Gastroesophageal sphincter (tissue), 4 donors: ENCODE measurements around the gene CDH13. TPM values are rescaled to one million over a fixed set of nuclear protein-coding genes. Genes with fewer than 3 reads are reported as not detected.
A peak's percentile ranks its signal among the peaks of the same experiment; 100 is the strongest.

Source experiments
- ATAC-seq: fragments of 150-250 bp; one replicate; pipeline ENCODE4 v1.9.1; 2016; ENCODE audit warnings: mild to moderate bottlenecking, moderate library complexity
- H3K27ac ChIP-seq, 4 donors: fragments of 200-600 bp; sonication (generic) in 3 of 4; 1 replicate in 3 of 4; 2 replicates in 1 of 4; pipeline ENCODE4 v1.5.1; 2016 to 2019
- H3K27me3 ChIP-seq: fragments of 200-600 bp; sonication (generic); one replicate; pipeline ENCODE4 v1.5.1; 2019
- H3K36me3 ChIP-seq, 2 donors: fragments of 200-600 bp; sonication (generic); one replicate each; pipeline ENCODE4 v1.5.1; 2019; ENCODE audit warnings: control low read depth in 1 of 2
- H3K4me1 ChIP-seq, 3 donors: fragments of 200-600 bp; sonication (generic); 1 replicate in 2 of 3; 2 replicates in 1 of 3; pipeline ENCODE4 v1.5.1; 2016 to 2019; ENCODE audit warnings: control low read depth in 2 of 3
- H3K4me3 ChIP-seq, 2 donors: fragments of 200-600 bp; sonication (generic); one replicate each; pipeline ENCODE4 v1.5.1; 2019; ENCODE audit warnings: mild to moderate bottlenecking in 1 of 2, moderate library complexity in 1 of 2
- H3K9me3 ChIP-seq, 3 donors: fragments of 200-600 bp; sonication (generic); one replicate each; pipeline ENCODE4 v1.5.1; 2017 to 2019; ENCODE audit warnings: control low read depth in 2 of 3
- CTCF ChIP-seq, 4 experiments: fragments of 200-600 bp in 2 of 4; fragments of 450-650 bp in 2 of 4; sonication (generic) in 1 of 4; IDR thresholded peaks; one replicate each; pipeline ENCODE4 v1.5.1; 2017 to 2019; ENCODE audit warnings: antibody characterized with exemption in 4 of 4, mild to moderate bottlenecking in 2 of 4, moderate library complexity in 2 of 4
- EP300 ChIP-seq: sonication (generic); formaldehyde crosslinking; IDR thresholded peaks from one replicate; pipeline ENCODE4 v1.6.1; 2017; ENCODE audit warnings: antibody characterized with exemption, mild to moderate bottlenecking
- POLR2A ChIP-seq, 2 donors: fragments of 450-650 bp; IDR thresholded peaks; one replicate each; pipeline ENCODE4 v1.6.1; 2017; ENCODE audit warnings: antibody characterized with exemption in 2 of 2, mild to moderate bottlenecking in 2 of 2, moderate library complexity in 1 of 2
- POLR2AphosphoS5 ChIP-seq: sonication (generic); formaldehyde crosslinking; IDR thresholded peaks from one replicate; pipeline ENCODE4 v1.6.1; 2017; ENCODE audit warnings: antibody characterized with exemption
- WGBS, 2 donors: methylation state at CpG; one replicate each; pipeline ENCODE4 v1.1.5; 2018; ENCODE audit warnings: low coverage in 1 of 2; 5-methylcytosine and 5-hydroxymethylcytosine counted together
- total RNA-seq, 4 donors: library from RNA; depleted of rRNA; stranded (reverse); fragments of >200 nt; gene quantifications; one replicate each; pipeline ENCODE4 v1.1.0, GENCODE V29; 2016

The CDH13 gene
- total RNA-seq, 4 donors from 2014 or later: 4.2 to 22.3 (median 11.4) TPM

- Histone ChIP-seq H3K4me1 (no peaks in the 10 kb centered on the region), H3K36me3 (no peaks in the 10 kb centered on the region), H3K27me3 (peaks cover 18% of the 10 kb centered on the region), H3K9me3 (no peaks in the 10 kb centered on the region), H3K4me3 (no peak overlapping the region), H3K27ac (no peak overlapping the region)
- TF ChIP-seq EP300 (no peak), CTCF (IDR thresholded peaks at IDR 0.05) (no peak), POLR2AphosphoS5 (no peak), POLR2A (IDR thresholded peaks at IDR 0.05) (no peak)
- no peak for ATAC-seq
- WGBS, 2 donors: 80 to 88% methylated on average over 2 to 3 of the region's 3 CpGs
Observed at GRCh38 chr16:82636485-82636884, 9.7 kb downstream of the CDH13 start.

- no peak for TF ChIP-seq POLR2A (IDR thresholded peaks at IDR 0.05)
- no peak for TF ChIP-seq CTCF (IDR thresholded peaks at IDR 0.05)
- TF ChIP-seq POLR2AphosphoS5: no peak
- no peak for TF ChIP-seq EP300
- no peaks in the 10 kb centered on the region for H3K36me3 ChIP-seq
- H3K4me3 ChIP-seq: no peak overlapping the region
- H3K9me3 ChIP-seq: no peaks in the 10 kb centered on the region
- H3K27me3 ChIP-seq: peaks cover 15% of the 10 kb centered on the region
- no peaks in the 10 kb centered on the region for H3K4me1 ChIP-seq
- no peak for ATAC-seq
- H3K27ac ChIP-seq: no peak overlapping the region
- 100% methylated on average over 1 to 3 of the region's 3 CpGs for WGBS, 2 donors
Observed at GRCh38 chr16:82636958-82637357, 10.2 kb downstream of the CDH13 start.

- H3K36me3 ChIP-seq: no peaks in the 10 kb centered on the region
- H3K27ac ChIP-seq: peak overlapping the region in 2 of 4 donors; percentile 4 to 12
- H3K4me1 ChIP-seq: no peaks in the 10 kb centered on the region
- ATAC-seq: no peak
- no peak overlapping the region for H3K4me3 ChIP-seq
- WGBS, 2 donors: 33 to 75% methylated on average over 1 to 4 of the region's 4 CpGs
- H3K9me3 ChIP-seq: no peaks in the 10 kb centered on the region
- TF ChIP-seq EP300 (no peak), CTCF (IDR thresholded peaks at IDR 0.05) (no peak), POLR2AphosphoS5 (no peak), POLR2A (IDR thresholded peaks at IDR 0.05) (no peak)
- H3K27me3 ChIP-seq: peaks cover 4% of the 10 kb centered on the region
Observed at GRCh38 chr16:82638095-82638798, 11.5 kb downstream of the CDH13 start.

- no peak for ATAC-seq
- Histone ChIP-seq H3K4me1 (no peaks in the 10 kb centered on the region), H3K27ac (no peak overlapping the region), H3K27me3 (no peaks in the 10 kb centered on the region), H3K4me3 (no peak overlapping the region), H3K9me3 (no peaks in the 10 kb centered on the region), H3K36me3 (no peaks in the 10 kb centered on the region)
- WGBS, 2 donors: 58% methylated on average over 3 of the region's 3 CpGs; no CpG with 5 or more reads in 1 of the 2 donors
- TF ChIP-seq CTCF (IDR thresholded peaks at IDR 0.05): no peak
- TF ChIP-seq POLR2A (IDR thresholded peaks at IDR 0.05): no peak
- no peak for TF ChIP-seq EP300
- no peak for TF ChIP-seq POLR2AphosphoS5
Observed at GRCh38 chr16:82639263-82639662, 12.5 kb downstream of the CDH13 start.

- WGBS, 2 donors: 27 to 37% methylated on average over 8 of the region's 9 CpGs
- H3K27ac ChIP-seq: no peak overlapping the region
- H3K4me3 ChIP-seq: no peak overlapping the region
- H3K9me3 ChIP-seq: no peaks in the 10 kb centered on the region
- no peaks in the 10 kb centered on the region for H3K4me1 ChIP-seq
- H3K36me3 ChIP-seq: no peaks in the 10 kb centered on the region
- peak; percentile 36 for ATAC-seq
- no peaks in the 10 kb centered on the region for H3K27me3 ChIP-seq
- no peak for TF ChIP-seq EP300
- TF ChIP-seq CTCF (IDR thresholded peaks at IDR 0.05): peak; percentile 10 to 66 (median 28)
- TF ChIP-seq POLR2A (IDR thresholded peaks at IDR 0.05): no peak
- TF ChIP-seq POLR2AphosphoS5: no peak
Observed at GRCh38 chr16:82639666-82640336, 13.0 kb downstream of the CDH13 start.
